ENCODE measurements around the gene TBXAS1.

DNA sequence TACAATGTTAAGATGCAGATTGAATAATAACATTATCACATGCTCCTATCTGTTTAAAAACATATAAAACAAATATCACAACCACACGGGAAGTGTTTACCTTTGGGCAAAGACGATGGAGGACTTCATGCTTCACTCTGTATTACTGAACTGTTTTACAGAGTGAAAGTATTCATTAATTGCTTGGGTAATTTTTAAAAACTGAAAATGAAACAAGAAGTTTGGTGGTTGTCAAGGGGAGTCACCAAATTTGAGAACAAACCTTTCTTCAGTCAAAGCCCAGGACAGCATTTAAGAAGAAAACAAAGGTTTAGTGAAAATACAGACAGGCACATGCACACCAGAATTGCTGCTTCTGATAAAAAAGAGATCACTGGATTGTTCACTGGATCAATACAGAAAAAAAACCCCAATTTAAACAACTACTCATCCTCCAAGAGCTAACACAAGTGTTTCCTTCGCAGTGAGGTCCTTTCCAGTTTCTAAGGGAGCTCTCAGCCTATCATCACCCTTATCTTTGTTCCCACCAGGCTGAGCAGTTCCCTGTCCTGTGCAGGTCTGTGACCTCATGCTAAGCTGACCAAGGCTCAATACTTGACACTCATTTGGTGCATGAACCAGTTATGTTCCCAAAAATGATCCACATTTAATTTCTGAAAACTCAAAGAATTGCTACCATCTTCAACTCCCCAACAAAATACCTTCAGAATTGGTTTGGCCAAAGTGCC, 224.9 kb downstream of the TBXAS1 start:
- TF ChIP-seq, protein P1, sequence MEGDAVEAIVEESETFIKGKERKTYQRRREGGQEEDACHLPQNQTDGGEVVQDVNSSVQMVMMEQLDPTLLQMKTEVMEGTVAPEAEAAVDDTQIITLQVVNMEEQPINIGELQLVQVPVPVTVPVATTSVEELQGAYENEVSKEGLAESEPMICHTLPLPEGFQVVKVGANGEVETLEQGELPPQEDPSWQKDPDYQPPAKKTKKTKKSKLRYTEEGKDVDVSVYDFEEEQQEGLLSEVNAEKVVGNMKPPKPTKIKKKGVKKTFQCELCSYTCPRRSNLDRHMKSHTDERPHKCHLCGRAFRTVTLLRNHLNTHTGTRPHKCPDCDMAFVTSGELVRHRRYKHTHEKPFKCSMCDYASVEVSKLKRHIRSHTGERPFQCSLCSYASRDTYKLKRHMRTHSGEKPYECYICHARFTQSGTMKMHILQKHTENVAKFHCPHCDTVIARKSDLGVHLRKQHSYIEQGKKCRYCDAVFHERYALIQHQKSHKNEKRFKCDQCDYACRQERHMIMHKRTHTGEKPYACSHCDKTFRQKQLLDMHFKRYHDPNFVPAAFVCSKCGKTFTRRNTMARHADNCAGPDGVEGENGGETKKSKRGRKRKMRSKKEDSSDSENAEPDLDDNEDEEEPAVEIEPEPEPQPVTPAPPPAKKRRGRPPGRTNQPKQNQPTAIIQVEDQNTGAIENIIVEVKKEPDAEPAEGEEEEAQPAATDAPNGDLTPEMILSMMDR (IDR thresholded peaks at IDR 0.05), result no peak
- TF ChIP-seq POLR2A (IDR thresholded peaks at IDR 0.05), result no peak
